DND-41 (cell line): ENCODE data around the gene PARN.

Source experiments
- CTCF ChIP-seq: IDR thresholded peaks from 2 replicates; pipeline ENCODE4 v1.5.1; 2012; ENCODE audit warnings: borderline replicate concordance, low read length, moderate library complexity, mild to moderate bottlenecking; ENCODE audit not compliant: poor library complexity, severe bottlenecking; ENCODE audit errors: extremely low read depth
- EZH2 ChIP-seq: IDR thresholded peaks from 3 replicates; pipeline ENCODE4 v1.6.1; 2012; ENCODE audit warnings: borderline replicate concordance, low read depth, mild to moderate bottlenecking, moderate library complexity, low read length, inconsistent platforms; ENCODE audit not compliant: severe bottlenecking

- TF ChIP-seq CTCF (no peak), EZH2 (no peak)
Measured at GRCh38 chr16:14585287-14585686, 44.8 kb downstream of the PARN start.
